GM23248 (cell line): ENCODE results near the gene CERK.

ENCODE experiments used
- EZH2 ChIP-seq: fragments of 200-600 bp; sonication (generic); IDR thresholded peaks from 2 replicates; pipeline ENCODE4 v1.6.1; 2018; ENCODE audit warnings: antibody characterized with exemption, mild to moderate bottlenecking; ENCODE audit not compliant: insufficient read depth, poor library complexity, severe bottlenecking
- EZH2phosphoT487 ChIP-seq: fragments of 200-600 bp; sonication (generic); IDR thresholded peaks from 2 replicates; pipeline ENCODE4 v1.6.1; 2018; ENCODE audit warnings: antibody characterized with exemption, moderate library complexity, mild to moderate bottlenecking, low read depth; ENCODE audit not compliant: insufficient read depth

DNA sequence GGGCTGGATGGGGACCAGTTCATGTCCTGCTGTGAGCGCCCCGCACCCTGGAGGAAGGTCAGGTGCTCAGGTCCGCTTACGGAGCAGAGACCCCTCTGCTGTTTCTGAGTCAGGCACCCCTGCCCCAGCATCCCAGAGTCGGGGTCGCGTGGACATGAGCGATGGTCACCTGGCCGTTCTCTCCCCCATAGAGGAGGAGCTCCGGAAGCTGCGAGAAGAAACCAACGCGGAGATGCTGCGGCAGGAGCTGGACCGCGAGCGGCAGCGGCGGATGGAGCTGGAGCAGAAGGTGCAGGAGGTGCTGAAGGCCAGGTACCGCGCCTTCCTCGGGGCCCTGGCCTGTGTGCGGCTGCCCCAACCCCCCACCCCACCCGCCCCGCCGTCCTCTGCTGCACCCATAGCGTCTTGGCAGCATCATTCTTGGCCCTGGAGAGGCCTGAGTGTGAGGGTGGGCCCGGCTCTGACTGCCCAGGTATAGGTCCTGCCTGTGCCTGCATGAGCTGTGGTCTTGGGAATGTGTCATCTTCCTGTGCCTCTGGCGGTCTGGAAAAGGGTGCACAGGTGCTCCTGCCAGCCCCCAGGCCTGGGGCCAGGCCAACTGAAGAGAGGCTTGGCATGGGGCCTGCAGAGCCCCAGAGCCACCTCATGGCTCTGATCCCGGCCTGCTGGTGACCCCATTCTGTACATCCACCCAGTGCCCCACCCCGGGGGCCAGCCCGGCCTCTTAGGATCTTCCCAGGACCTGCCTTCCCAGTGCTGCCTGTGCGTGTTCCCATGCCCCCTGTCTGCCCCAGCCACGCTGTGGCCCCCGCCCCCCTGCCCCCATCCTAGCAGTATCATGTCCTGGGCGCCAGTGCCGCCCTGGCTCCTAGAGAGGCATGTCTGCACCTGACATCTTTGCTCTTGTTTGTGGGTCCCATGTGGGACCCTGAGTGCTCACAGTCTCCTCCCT is 79.8 kb downstream of the CERK start:
- TF ChIP-seq EZH2 (no peak), EZH2phosphoT487 (no peak)
